ENCODE results near the gene RPL22.

DNA sequence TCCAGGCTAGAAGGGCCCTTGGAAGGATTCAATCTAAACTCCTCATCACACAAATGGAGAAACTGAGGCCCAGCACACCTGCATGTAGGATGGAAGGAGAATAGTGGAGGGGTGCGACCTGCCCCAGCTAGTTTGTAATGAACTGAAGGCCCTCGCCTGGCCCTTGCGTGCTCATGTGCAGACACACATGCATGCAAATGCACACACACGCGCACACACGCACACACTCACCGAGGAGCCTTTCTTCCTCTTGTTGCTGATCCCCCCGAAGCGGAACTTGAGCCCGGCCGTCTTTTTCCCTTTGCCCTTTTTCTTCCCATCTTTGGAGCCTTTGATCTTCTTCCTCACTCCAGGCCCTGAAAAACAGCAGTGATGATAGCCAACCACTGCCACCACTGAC lies 47.2 kb downstream of the RPL22 start:
- TF ChIP-seq, protein P1, sequence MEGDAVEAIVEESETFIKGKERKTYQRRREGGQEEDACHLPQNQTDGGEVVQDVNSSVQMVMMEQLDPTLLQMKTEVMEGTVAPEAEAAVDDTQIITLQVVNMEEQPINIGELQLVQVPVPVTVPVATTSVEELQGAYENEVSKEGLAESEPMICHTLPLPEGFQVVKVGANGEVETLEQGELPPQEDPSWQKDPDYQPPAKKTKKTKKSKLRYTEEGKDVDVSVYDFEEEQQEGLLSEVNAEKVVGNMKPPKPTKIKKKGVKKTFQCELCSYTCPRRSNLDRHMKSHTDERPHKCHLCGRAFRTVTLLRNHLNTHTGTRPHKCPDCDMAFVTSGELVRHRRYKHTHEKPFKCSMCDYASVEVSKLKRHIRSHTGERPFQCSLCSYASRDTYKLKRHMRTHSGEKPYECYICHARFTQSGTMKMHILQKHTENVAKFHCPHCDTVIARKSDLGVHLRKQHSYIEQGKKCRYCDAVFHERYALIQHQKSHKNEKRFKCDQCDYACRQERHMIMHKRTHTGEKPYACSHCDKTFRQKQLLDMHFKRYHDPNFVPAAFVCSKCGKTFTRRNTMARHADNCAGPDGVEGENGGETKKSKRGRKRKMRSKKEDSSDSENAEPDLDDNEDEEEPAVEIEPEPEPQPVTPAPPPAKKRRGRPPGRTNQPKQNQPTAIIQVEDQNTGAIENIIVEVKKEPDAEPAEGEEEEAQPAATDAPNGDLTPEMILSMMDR (IDR thresholded peaks at IDR 0.05; ENCODE audit: low read depth, low read length), result no peak
- TF ChIP-seq EZH2phosphoT487 (IDR thresholded peaks at IDR 0.05; ENCODE audit: low read depth), result no peak

Data from OCI-LY3 (cell line).